HuH-7.5 (cell line): Measurements from ENCODE around the gene TYR.
"Not testable (repeated sequence)": the region's sequence is repeated elsewhere in the genome, so short reads cannot be mapped to it uniquely, and the experiment has no call there.

Source experiments
- DNase-seq: peaks from one replicate; pipeline ENCODE4 v3.0.0; 2011; ENCODE audit warnings: low spot score

Gene TYR

DNA sequence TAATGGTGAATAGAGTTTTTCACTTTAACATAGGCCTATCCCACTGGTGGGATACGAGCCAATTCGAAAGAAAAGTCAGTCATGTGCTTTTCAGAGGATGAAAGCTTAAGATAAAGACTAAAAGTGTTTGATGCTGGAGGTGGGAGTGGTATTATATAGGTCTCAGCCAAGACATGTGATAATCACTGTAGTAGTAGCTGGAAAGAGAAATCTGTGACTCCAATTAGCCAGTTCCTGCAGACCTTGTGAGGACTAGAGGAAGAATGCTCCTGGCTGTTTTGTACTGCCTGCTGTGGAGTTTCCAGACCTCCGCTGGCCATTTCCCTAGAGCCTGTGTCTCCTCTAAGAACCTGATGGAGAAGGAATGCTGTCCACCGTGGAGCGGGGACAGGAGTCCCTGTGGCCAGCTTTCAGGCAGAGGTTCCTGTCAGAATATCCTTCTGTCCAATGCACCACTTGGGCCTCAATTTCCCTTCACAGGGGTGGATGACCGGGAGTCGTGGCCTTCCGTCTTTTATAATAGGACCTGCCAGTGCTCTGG lies at the start of gene TYR:
TYR (plus strand) TSS at position 185 of the 541 bp plus-strand sequence; CDS start at position 264, 79 bp downstream.
- no peak for DNase-seq

DNA sequence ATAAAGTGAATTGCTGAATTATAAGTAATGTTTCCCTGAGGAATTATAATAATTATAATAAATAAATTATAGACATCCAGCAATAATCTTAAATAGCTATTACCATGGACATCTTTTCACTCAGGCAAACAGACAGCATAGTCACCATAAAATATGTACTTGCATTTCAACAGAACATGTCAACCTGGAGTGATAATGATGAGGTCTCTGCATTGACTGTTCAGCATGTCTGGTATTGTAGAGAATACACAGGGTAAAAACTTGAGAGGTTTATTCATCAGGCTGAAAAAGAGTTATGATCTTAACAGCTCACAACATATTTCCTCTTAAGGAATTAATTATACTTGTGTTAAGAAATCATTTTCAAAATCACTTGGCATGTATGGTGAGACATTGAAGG lies 41.1 kb upstream of the TYR start:
- no peak for DNase-seq

DNA sequence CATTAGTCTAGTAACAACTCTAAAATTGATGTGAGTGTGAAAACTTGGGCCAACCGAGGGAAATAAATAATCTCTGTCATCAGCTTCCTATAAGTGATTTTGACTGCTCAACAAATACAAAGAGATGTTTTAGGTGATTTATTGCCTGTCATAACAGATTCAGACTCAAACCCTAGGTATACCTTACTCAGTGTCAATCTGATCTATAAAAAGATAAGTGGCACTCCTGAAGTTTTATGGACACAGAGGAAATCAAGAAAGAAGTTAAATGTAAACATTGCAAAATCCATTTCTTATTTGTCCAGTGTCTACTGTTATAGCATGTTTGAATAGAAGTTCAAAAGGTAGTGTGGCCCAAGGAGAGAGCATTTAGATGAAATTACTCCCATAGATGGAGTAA lies 30.4 kb upstream of the TYR start:
- no peak for DNase-seq

DNA sequence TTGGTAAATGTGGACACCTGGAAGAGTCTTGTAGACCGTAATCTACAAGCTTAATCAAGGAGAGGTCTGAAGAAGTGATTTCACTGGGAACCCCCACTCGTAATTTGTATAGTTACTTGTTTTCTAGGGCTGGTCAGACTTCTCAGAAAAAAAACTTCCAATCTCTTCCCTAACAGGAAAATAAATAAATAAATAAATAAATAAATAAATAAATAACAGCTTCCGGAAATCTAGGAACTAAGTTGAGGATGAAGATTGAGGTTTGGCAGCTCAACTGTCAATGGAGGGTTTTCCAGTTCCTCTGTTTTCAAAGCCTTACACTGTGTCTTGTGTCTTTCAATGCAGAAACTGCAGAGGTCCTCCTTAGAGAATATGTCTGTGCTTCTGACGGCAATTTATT lies 17.7 kb upstream of the TYR start:
- no peak for DNase-seq

DNA sequence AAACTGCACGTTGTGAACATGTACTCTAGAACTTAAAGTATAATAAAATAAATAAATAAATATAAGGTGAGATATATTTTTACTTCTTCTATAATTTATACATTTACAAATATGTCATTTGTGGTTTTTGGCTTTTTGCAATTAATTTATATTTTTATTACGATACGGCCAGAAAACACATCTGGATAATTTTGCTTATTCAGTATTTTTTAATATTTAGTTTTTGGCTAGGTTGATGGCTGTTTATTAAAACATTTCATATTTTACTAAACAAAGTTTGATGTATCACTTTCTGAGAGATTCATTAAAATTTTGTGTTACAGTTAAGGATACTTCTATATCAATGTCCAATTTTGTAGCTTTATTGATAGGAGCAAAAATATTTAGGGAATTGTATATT lies 15.7 kb upstream of the TYR start:
- no peak for DNase-seq

DNA sequence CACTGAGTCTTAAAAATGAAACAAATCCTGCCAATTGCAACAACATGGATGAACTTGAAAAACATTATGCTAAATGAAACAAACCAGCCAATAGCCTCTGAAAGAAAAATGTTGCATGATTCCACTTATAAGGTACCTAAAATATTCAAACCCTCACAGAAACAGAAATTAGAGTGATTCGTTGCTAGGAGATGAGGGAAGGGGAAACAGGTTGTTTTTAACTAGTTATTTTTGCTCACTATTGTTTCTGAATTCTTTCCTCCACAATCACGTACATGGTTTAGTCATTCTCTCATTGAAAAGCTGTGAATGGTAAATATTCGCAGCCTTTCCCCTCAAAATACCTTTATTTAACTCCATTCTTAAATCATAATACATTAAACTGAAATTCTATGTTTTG lies 14.0 kb upstream of the TYR start:
- DNase-seq, result no peak

DNA sequence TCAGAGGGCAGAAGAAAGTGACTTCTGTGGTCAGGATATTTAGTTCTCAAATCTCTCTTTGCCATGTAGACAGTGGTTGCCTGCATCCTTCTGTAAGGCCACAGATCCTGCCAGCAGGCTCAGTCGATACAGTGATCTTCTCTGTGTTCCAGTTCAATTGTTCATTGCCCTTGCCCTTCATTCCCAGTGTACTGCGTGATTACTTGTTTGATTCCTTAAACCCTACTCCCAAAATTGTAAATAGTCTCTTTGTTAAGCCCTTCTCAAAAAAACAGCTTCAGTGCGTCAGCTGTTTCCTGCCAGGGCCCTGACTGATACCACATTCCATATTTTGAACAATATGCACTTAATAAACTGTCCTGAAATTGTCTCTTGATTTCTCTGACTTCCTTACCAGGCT lies 9.3 kb upstream of the TYR start:
- no peak for DNase-seq

DNA sequence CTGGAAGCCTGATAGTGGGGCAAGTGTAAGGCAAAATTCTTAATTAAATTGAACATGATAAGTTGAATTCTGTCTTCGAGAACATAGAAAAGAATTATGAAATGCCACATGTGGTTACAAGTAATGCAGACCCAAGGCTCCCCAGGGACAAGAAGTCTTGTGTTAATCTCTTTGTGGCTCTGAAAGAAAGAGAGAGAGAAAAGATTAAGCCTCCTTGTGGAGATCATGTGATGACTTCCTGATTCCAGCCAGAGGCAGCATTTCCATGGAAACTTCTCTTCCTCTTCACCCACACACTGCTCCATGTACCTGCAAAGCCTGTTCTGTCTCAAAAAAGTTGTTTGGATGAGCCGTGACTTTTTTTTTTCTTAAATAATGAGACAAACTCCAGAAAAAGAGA lies 1.9 kb upstream of the TYR start:
- no peak for DNase-seq

DNA sequence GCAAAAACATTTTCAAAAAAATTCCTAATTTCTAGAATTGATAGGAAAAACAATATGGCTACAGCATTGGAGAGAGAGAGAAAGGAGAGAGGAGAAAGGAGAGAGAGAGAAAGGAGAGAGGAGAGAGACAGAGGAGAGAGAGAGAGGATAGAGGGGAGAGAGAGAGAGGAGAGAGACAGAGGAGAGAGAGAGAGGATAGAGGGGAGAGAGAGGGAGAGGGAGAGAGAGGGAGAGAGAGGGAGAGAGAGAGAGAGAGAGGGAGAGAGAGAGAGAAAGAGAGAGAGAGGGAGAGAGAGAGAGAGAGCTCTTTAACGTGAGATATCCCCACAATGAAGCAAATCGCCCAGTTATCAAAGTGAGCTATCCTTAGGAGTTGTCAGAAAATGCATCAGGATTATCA lies 737 bp upstream of the TYR start:
- no peak for DNase-seq

DNA sequence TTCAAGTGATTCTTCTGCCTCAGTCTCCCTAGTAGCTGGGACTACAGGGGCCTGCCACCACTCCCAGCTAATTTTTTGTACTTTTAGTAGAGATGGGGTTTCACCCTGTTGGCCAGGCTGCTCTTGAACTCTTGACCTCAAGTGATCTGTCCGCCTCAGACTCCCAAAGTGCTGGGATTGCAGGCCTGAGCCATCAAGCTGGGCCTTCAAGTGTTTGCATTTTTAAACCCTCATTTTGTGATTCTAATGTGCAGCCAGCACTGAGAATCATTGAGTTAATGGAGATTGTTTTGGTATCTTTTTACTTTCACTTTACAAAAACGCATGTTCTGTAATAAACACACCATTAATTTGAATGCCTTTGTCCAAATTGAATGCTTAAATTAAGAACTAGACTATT lies 3.4 kb downstream of the TYR start:
- no peak for DNase-seq

DNA sequence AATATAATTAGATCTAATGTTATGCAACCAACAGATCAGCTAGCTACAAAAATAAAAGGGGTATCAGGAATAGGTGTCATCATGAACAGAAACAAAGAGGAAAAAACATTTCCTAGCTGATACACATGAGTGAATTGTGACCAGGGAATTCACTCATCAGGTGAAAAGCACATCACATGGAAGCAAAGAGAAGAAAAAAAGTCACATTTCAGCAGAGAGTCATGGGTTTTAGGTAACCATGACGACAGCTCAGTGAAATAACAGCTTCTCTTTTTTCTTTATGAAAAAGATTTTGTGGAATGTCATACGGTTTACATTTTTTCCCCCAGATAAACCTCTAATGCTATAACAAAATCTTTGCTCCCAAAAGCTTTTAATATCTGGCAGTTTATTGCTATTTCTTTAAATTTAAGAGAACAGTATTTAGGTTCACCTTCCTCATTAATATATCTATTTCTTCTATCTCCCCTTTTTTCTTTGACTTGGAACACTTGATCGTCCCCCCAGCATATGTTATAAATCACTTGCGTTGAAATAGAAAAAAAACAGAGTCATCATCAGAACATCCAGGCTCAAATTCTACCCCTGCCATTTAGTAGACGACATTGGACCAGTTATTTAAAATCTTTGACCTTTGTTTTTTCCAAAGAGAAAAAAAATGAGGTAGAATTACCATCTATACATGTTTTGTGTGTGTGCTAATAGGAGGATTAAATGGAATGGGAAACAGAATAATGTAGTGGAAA lies 5.3 kb downstream of the TYR start:
- no peak for DNase-seq

DNA sequence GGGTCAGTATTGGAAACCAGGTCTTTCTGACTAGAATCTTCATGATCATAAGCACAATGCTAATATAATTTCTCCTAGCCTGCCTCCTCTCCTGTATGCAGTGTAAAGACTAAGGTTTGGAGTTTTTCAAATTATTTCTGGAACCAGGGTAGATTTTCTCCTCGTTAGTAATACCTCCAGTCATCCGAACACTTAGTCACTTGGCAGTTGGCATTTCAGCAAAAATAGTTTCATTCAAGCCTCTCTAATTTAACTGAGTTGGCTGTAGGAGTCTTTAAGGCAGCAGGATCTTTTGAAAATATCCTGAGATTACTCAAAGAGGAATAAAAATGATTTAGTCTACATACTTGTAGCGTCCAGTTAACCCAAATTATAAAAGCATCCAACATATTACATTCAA lies 6.3 kb downstream of the TYR start:
- DNase-seq, result no peak

DNA sequence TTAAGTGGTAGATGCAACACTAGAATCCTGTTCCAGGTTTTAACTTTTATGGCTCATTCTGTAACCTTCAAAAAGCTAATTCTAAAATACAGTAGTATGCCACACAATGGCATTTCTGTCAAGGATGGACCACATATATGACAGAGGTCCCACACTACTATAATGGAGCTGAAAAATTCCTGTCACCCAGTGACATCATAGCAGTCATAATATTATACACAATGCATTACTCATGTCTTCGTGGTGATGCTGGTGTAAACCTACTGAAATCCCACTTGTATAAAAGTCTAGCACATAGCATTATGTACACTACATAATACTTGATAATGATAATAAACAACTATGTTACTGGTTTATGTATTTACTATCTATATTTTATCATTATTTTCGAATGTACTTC lies 12.1 kb downstream of the TYR start:
- DNase-seq, result no peak

DNA sequence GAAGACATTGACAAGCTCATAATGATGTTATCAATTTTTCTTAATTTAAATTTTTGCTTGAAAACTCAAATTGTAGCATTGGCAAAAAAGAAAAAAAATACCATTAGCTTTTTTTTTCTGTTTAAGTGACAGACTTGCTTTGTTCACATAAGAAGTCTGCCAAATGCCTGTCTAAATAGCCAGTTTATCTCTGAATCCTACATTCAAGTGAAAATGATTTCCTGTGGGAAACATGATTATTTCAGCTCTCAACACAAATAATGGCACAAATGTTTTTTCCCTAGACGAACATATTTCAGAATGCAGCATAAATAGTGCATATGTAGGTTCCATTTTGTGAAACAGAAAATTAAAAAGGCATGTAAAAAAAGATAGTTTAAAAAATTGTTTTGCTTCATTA lies 23.5 kb downstream of the TYR start:
- no peak for DNase-seq

DNA sequence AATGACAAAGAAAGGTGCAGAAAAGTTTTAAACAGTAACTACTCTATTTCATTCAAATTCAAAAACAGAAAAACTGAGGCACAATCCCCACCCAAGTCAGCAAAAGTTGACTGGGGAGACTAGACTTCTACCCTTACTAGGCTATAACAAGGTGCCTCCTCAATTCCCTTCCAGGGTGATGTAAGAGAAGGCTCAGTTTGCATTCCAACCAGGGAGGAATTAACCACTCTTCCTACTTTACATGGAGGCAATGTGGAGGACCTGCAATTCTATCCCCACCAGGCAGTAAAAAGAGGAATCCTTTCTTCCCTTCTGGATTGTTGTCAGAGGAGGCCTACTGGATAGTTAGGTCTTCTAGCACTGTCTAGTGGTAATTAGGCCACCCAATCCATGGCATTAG lies 26.1 kb downstream of the TYR start:
- DNase-seq, result no peak

DNA sequence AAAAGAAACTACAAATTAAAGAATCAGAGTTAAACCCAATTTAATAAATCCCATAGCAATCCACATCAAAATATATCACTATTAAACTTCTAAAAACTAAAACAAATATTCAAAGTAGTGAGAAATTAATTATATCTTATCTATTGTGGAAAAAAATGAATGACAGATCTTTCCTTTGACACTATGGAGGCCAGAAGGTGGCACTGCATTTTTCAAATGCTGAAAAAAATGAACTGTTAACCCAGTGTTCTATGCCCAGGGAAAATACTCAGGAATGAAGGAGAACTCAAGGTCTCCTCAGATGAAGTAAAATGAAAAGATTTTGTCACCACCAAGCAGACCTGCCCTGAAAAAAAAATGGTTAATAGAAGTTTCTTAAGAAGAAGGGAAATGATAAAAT lies 27.7 kb downstream of the TYR start:
- no peak for DNase-seq

DNA sequence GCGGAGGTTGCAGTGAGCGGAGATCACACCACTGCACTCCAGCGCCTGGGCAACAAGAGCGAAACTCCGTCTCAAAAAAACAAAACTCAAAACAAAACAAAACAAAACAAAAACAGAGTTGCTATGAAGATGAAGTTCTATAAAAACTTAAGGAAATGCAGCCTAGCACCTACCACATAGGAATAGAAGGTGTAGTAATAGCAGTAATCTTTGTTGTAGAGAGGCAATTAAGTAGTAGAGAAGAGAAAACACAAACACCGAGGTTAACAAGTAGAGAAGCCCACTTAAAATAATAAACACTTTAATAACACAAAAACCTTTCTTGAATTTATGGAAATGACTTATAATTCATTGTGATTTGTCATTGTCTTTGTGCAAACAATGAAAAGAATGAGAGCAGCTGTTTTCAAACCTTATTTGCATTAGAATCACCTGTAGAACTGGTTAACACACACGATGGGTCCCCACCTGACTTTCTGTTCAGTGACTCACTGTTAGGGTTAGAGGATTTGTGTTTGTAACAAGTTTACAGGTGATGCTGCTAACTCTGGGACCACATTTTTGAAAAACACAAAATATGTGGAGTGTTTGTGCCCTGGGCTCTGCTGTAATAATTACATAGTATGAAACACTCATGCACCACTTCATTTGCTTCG lies 43.1 kb downstream of the TYR start:
- no peak for DNase-seq

DNA sequence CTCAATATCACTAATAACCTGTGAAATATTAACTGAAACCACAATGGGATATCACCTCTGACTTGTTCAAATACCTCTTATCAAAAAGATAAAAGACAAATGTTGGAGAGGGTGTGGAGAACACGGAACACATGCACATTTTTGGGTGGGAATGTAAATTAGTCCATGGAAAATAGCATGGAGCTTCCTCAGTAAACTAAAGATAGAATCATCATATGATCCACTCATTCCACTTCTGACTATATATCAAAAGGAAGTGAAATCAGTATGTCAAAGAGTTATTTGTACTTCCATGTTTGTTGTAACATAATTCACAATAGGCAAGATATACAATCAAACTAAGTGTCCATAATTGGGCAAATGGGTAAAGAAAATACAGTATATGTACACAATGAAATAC lies 57.4 kb downstream of the TYR start:
- DNase-seq, result no peak

DNA sequence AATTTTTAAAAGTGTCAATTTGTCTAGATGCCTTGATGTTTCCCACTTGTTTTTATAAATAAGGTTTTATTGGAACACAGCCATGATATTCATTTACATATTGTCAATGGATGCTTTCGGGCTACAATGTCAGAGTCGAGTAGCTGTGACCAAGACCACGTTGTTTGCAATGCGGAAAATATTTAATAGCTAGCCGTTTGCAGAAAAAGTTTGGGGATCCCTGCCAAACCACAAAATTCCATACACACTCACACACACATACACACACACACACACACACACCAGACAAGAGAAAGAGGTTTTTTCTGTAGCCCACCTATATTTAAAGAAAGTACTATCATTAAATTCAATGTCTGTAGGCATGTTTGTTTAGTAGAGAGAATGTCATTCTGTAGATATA lies 58.3 kb downstream of the TYR start:
- no peak for DNase-seq

DNA sequence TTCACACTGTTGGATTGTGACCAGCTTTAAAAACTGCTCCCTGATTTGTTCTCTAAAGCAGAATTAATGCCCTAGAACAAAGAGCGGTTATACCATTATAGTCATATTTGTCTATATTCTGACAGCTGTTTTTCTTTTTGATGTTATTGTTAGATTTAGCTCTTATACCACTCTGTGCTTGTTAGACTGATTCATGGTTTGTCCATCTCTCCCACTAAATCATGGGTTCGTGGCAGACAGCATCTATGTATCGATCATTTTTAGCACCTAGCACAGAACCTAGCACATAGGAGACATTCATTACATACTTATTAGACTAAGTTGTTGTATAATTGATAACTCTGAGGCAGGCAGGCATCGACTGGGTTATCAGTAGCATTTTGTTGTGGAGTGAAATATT lies 69.3 kb downstream of the TYR start:
- DNase-seq, result not testable (repeated sequence)

DNA sequence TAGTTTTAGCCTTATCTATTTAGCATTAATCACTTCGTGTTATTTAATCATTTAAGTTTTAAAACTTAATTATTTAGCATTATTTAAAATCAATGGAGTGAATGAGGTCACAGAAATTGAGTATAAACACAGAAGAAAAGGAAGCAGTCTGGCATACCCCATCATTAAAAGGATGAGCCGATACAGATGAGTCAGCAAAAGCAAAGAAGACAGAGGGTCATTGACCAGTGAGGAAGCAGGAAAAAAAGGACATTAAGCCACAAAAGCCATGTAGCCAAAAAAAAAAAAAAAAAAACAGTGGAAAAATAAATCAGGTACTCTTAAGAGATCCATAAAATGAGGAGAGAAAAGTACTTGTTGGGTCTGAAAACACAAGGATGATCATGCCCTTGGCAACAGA lies 71.5 kb downstream of the TYR start:
- no peak for DNase-seq

DNA sequence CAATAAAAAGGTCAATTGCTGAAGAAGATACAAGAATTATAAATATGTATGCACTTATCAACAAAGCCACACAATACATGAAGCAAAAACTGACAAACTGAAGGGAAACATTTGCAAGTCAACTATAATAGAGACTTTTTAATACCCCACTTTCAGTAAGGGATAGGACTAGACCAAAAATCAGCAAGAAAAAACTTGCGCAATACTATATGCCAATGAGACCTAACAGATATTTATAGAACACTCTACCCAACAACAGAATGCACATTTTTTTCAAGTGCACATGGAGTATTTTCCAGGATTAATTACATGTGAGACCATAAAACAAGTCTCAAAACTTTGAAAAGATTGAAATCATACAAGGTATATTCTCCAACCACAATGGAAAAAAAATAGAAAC lies 83.8 kb downstream of the TYR start:
- not testable (repeated sequence) for DNase-seq

DNA sequence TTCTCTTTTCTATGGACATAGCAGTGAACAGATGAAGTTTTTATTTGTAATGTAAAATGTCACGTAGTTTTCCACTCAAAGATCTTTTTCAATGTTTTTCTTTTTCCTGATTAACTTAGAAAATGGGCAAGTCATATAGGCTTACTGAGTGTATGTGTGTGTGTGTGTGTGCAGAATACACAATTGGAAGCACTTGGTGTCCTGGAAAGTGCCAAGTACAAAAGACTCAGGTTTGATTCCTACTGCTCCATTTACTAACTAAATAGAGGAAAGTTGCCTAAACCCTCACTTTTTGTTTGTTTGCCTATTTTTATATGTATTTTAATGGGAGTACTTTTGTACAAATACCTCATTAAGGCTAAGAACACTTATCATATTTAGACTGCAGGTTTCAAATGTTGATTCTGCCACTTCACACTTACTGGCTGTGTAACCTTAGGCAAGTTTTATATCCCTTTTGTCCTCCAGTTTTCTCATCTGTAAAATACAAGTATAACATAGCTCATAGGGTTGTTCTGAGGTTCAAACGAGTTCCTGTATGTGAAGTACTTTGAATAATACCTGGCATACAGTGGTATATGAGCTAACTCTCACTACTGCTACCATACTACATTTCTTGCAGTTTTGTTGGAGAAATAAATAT lies 90.1 kb downstream of the TYR start:
- no peak for DNase-seq
